Esophagus muscularis mucosa (tissue), 4 donors: Measurements from ENCODE around the gene ATE1. TPM values are rescaled to one million over a fixed set of nuclear protein-coding genes. Genes with fewer than 3 reads are reported as not detected.

ENCODE experiments used
- DNase-seq: peaks from one replicate; pipeline ENCODE4 v3.0.0-alpha.2; 2017; ENCODE audit errors: extremely low spot score
- H3K27ac ChIP-seq, 4 donors: fragments of 200-600 bp; sonication (generic); replicated peaks in 1 of 4; 1 replicate in 3 of 4; 2 replicates in 1 of 4; pipeline ENCODE4 v1.5.1; 2016 to 2019; ENCODE audit warnings: mild to moderate bottlenecking in 1 of 4
- H3K27me3 ChIP-seq, 4 donors: fragments of 200-600 bp; sonication (generic); one replicate each; pipeline versions ENCODE4 v1.5.1 to v1.6.0; 2016 to 2019
- H3K36me3 ChIP-seq, 4 donors: fragments of 200-600 bp; sonication (generic); one replicate each; pipeline ENCODE4 v1.5.1; 2016 to 2019
- H3K4me1 ChIP-seq, 4 donors: fragments of 200-600 bp; sonication (generic); one replicate each; pipeline ENCODE4 v1.5.1; 2016 to 2019
- H3K4me3 ChIP-seq, 4 donors: fragments of 200-600 bp; sonication (generic); 1 replicate in 2 of 4; 2 replicates in 2 of 4; pipeline ENCODE4 v1.5.1; 2016 to 2019; ENCODE audit warnings: mild to moderate bottlenecking in 4 of 4, moderate library complexity in 1 of 4
- H3K9me3 ChIP-seq, 4 donors: fragments of 200-600 bp; sonication (generic); 1 replicate in 3 of 4; 2 replicates in 1 of 4; pipeline ENCODE4 v1.5.1; 2016 to 2019
- CTCF ChIP-seq, 3 experiments: fragments of 200-600 bp in 2 of 3; fragments of 450-650 bp in 1 of 3; sonication (generic) in 2 of 3; IDR thresholded peaks; one replicate each; pipeline ENCODE4 v1.5.1; 2017 to 2019; ENCODE audit warnings: antibody characterized with exemption in 3 of 3, mild to moderate bottlenecking in 2 of 3, moderate library complexity in 1 of 3
- EP300 ChIP-seq: sonication (generic); formaldehyde crosslinking; IDR thresholded peaks from one replicate; pipeline ENCODE4 v1.6.1; 2017; ENCODE audit warnings: antibody characterized with exemption
- POLR2A ChIP-seq: fragments of 450-650 bp; IDR thresholded peaks from one replicate; pipeline ENCODE4 v1.6.1; 2017; ENCODE audit warnings: antibody characterized with exemption, moderate library complexity, mild to moderate bottlenecking, low read depth
- POLR2AphosphoS5 ChIP-seq, 2 donors: sonication (generic); formaldehyde crosslinking; IDR thresholded peaks; one replicate each; pipeline ENCODE4 v1.6.1; 2017; ENCODE audit warnings: antibody characterized with exemption in 2 of 2
- WGBS: methylation state at CpG from one replicate; pipeline ENCODE4 v1.1.5; 2018; 5-methylcytosine and 5-hydroxymethylcytosine counted together
- intact Hi-C: fragments of 100-400 bp; cut with DNase I; formaldehyde crosslinking; loops from one replicate; pipeline ENCODE4 v1.15.1; 2023
- total RNA-seq, 4 donors: library from RNA; depleted of rRNA; stranded (reverse); fragments of >200 nt; gene quantifications; one replicate each; pipeline versions ENCODE4 v1.1.0 to v1.2.1, GENCODE V29; 2016

Gene ATE1
- total RNA-seq, 4 donors from 2014 or later = 27.8 to 29.5 (median 28.4) TPM

GRCh38 chr10:121696854-121697253 lies 231.0 kb downstream of the ATE1 start:
- intact Hi-C loops = no loop called here
- Histone ChIP-seq H3K4me3 (no peak overlapping the region), H3K27me3 (no peaks in the 10 kb centered on the region), H3K9me3 (peaks cover 0 to 5% (median 0%) of the 10 kb centered on the region in 4 donors), H3K36me3 (no peaks in the 10 kb centered on the region), H3K27ac (no peak overlapping the region), H3K4me1 (peaks cover 0 to under 1% (median under 1%) of the 10 kb centered on the region in 4 donors)
- TF ChIP-seq POLR2AphosphoS5 (IDR thresholded peaks at IDR 0.05) (no peak), CTCF (IDR thresholded peaks at IDR 0.05) (peak in 2 of 3 experiments; percentile 24 to 47)
- no peak for DNase-seq
- 78% methylated on average over 3 of the region's 3 CpGs for WGBS

GRCh38 chr10:121695731-121696464 lies 231.9 kb downstream of the ATE1 start:
- TF ChIP-seq EP300 (no peak), CTCF (IDR thresholded peaks at IDR 0.05) (no peak), POLR2A (no peak), POLR2AphosphoS5 (IDR thresholded peaks at IDR 0.05) (no peak)
- H3K4me1 ChIP-seq = no peaks in the 10 kb centered on the region
- no peaks in the 10 kb centered on the region for H3K36me3 ChIP-seq
- H3K4me3 ChIP-seq = no peak overlapping the region
- H3K9me3 ChIP-seq = peaks cover 0 to 5% (median 0%) of the 10 kb centered on the region in 4 donors
- no peaks in the 10 kb centered on the region for H3K27me3 ChIP-seq
- WGBS = 84% methylated on average over 6 of the region's 7 CpGs
- H3K27ac ChIP-seq = no peak overlapping the region
- intact Hi-C loops = no loop called here
- no peak for DNase-seq

GRCh38 chr10:121694966-121695643 lies 232.7 kb downstream of the ATE1 start:
- Histone ChIP-seq H3K36me3 (no peaks in the 10 kb centered on the region), H3K27ac (no peak overlapping the region), H3K4me1 (no peaks in the 10 kb centered on the region), H3K9me3 (no peaks in the 10 kb centered on the region), H3K4me3 (no peak overlapping the region), H3K27me3 (no peaks in the 10 kb centered on the region)
- TF ChIP-seq POLR2A = no peak
- TF ChIP-seq CTCF (IDR thresholded peaks at IDR 0.05) = no peak
- TF ChIP-seq POLR2AphosphoS5 (IDR thresholded peaks at IDR 0.05) = no peak
- TF ChIP-seq EP300 = no peak
- DNase-seq = no peak
- 87% methylated on average over 8 of the region's 8 CpGs for WGBS
- intact Hi-C loops = no loop called here

- H3K9me3 ChIP-seq = no peaks in the 10 kb centered on the region
- 88% methylated on average over 9 of the region's 9 CpGs for WGBS
- intact Hi-C loops = no loop called here
- no peaks in the 10 kb centered on the region for H3K4me1 ChIP-seq
- H3K36me3 ChIP-seq = no peaks in the 10 kb centered on the region
- no peak overlapping the region for H3K4me3 ChIP-seq
- H3K27ac ChIP-seq = no peak overlapping the region
- DNase-seq = no peak
- no peaks in the 10 kb centered on the region for H3K27me3 ChIP-seq
- TF ChIP-seq POLR2A = no peak
- TF ChIP-seq POLR2AphosphoS5 (IDR thresholded peaks at IDR 0.05) = no peak
- no peak for TF ChIP-seq EP300
- no peak for TF ChIP-seq CTCF (IDR thresholded peaks at IDR 0.05)
Measured at GRCh38 chr10:121694327-121694965, 233.4 kb downstream of the ATE1 start.
